Duodenal mucosa (tissue), 2 donors: ENCODE measurements around the gene SNED1.

Experiments used
- H3K27ac ChIP-seq: one replicate; pipeline ENCODE4 v1.7.0; 2013; ENCODE audit warnings: low read depth, low read length
- H3K27me3 ChIP-seq, 2 donors: one replicate each; pipeline ENCODE4 v1.7.0; 2013; ENCODE audit warnings: low read length in 2 of 2, control low read depth in 1 of 2; ENCODE audit not compliant: insufficient read depth in 2 of 2, control insufficient read depth in 1 of 2
- H3K36me3 ChIP-seq, 2 donors: one replicate each; pipeline ENCODE4 v1.7.0; 2013; ENCODE audit warnings: low read length in 2 of 2, control low read depth in 1 of 2; ENCODE audit not compliant: insufficient read depth in 2 of 2, control insufficient read depth in 1 of 2
- H3K4me1 ChIP-seq, 2 donors: one replicate each; pipeline ENCODE4 v1.7.0; 2013; ENCODE audit warnings: low read length in 2 of 2, control low read depth in 1 of 2; ENCODE audit not compliant: insufficient read depth in 2 of 2, control insufficient read depth in 1 of 2
- H3K4me3 ChIP-seq, 2 donors: one replicate each; pipeline ENCODE4 v1.7.0; 2013; ENCODE audit warnings: low read length in 2 of 2, low read depth in 1 of 2
- H3K9ac ChIP-seq, 2 donors: one replicate each; pipeline ENCODE4 v1.7.0; 2013; ENCODE audit warnings: low read length in 2 of 2, low read depth in 1 of 2
- H3K9me3 ChIP-seq, 2 donors: one replicate each; pipeline ENCODE4 v1.7.0; 2013; ENCODE audit warnings: low read length in 2 of 2, control low read depth in 1 of 2; ENCODE audit not compliant: control insufficient read depth in 1 of 2

SNED1 gene

GRCh38 chr2:241000831-241001321 is 2.5 kb downstream of the SNED1 start:
- H3K4me3 ChIP-seq = no peak overlapping the region
- no peak overlapping the region for H3K27ac ChIP-seq
- no peak overlapping the region for H3K9ac ChIP-seq

GRCh38 chr2:241001413-241002274 is 3.2 kb downstream of the SNED1 start:
- H3K27ac ChIP-seq = no peak overlapping the region
- H3K36me3 ChIP-seq = peaks cover 0 to 9% of the 10 kb centered on the region in 2 donors
- H3K27me3 ChIP-seq = no peaks in the 10 kb centered on the region
- peaks cover 0 to 12% of the 10 kb centered on the region in 2 donors for H3K4me1 ChIP-seq
- H3K4me3 ChIP-seq = no peak overlapping the region
- peaks cover 12 to 20% of the 10 kb centered on the region in 2 donors for H3K9me3 ChIP-seq
- H3K9ac ChIP-seq = no peak overlapping the region

More at GRCh38 chr2:241000831-241001321, 2.5 kb downstream of the SNED1 start:
- no peaks in the 10 kb centered on the region for H3K27me3 ChIP-seq
- H3K9me3 ChIP-seq = peaks cover 12 to 20% of the 10 kb centered on the region in 2 donors
- H3K4me1 ChIP-seq = peaks cover 0 to 12% of the 10 kb centered on the region in 2 donors
- H3K36me3 ChIP-seq = peaks cover 0 to 9% of the 10 kb centered on the region in 2 donors

- Histone ChIP-seq H3K36me3 (peaks cover 0 to 9% of the 10 kb centered on the region in 2 donors), H3K9ac (no peak overlapping the region), H3K4me3 (no peak overlapping the region), H3K4me1 (peaks cover 0 to 11% of the 10 kb centered on the region in 2 donors), H3K27ac (no peak overlapping the region), H3K27me3 (no peaks in the 10 kb centered on the region), H3K9me3 (peaks cover 12 to 20% of the 10 kb centered on the region in 2 donors)
Measured at GRCh38 chr2:241002275-241003046, 4.0 kb downstream of the SNED1 start.

- H3K27ac ChIP-seq = no peak overlapping the region
- H3K27me3 ChIP-seq = no peaks in the 10 kb centered on the region
- H3K4me3 ChIP-seq = no peak overlapping the region
- H3K36me3 ChIP-seq = peaks cover 0 to 9% of the 10 kb centered on the region in 2 donors
- H3K4me1 ChIP-seq = peaks cover 0 to 6% of the 10 kb centered on the region in 2 donors
- peaks cover 12 to 20% of the 10 kb centered on the region in 2 donors for H3K9me3 ChIP-seq
- H3K9ac ChIP-seq = no peak overlapping the region
Measured at GRCh38 chr2:241003047-241003360, 4.6 kb downstream of the SNED1 start.

GRCh38 chr2:241003369-241003768 is 5.0 kb downstream of the SNED1 start:
- no peak overlapping the region for H3K27ac ChIP-seq
- H3K36me3 ChIP-seq = peaks cover 0 to 9% of the 10 kb centered on the region in 2 donors
- no peaks in the 10 kb centered on the region for H3K27me3 ChIP-seq
- H3K4me3 ChIP-seq = no peak overlapping the region
- no peak overlapping the region for H3K9ac ChIP-seq
- peaks cover 12 to 20% of the 10 kb centered on the region in 2 donors for H3K9me3 ChIP-seq
- peaks cover 0 to 3% of the 10 kb centered on the region in 2 donors for H3K4me1 ChIP-seq

- Histone ChIP-seq H3K27ac (no peak overlapping the region), H3K9me3 (peaks cover 12 to 20% of the 10 kb centered on the region in 2 donors), H3K9ac (no peak overlapping the region), H3K27me3 (no peaks in the 10 kb centered on the region), H3K4me3 (no peak overlapping the region), H3K36me3 (peaks cover 0 to 9% of the 10 kb centered on the region in 2 donors), H3K4me1 (peaks cover 2 to 3% of the 10 kb centered on the region in 2 donors)
Measured at GRCh38 chr2:241003830-241004564, 5.6 kb downstream of the SNED1 start.

GRCh38 chr2:241005569-241005968 is 7.2 kb downstream of the SNED1 start:
- Histone ChIP-seq H3K27ac (no peak overlapping the region), H3K4me1 (peaks cover 15 to 17% of the 10 kb centered on the region in 2 donors), H3K4me3 (no peak overlapping the region), H3K9me3 (peaks cover 12 to 20% of the 10 kb centered on the region in 2 donors), H3K36me3 (peaks cover 0 to 9% of the 10 kb centered on the region in 2 donors), H3K27me3 (no peaks in the 10 kb centered on the region), H3K9ac (no peak overlapping the region)

GRCh38 chr2:241006412-241006811 is 8.0 kb downstream of the SNED1 start:
- no peak overlapping the region for H3K4me3 ChIP-seq
- H3K27me3 ChIP-seq = no peaks in the 10 kb centered on the region
- no peak overlapping the region for H3K9ac ChIP-seq
- H3K27ac ChIP-seq = no peak overlapping the region
- H3K36me3 ChIP-seq = peaks cover 0 to 9% of the 10 kb centered on the region in 2 donors
- H3K4me1 ChIP-seq = peaks cover 18% of the 10 kb centered on the region in 2 donors
- H3K9me3 ChIP-seq = peaks cover 12 to 20% of the 10 kb centered on the region in 2 donors

GRCh38 chr2:241007111-241007510 is 8.7 kb downstream of the SNED1 start:
- Histone ChIP-seq H3K27ac (no peak overlapping the region), H3K9ac (no peak overlapping the region), H3K4me3 (no peak overlapping the region), H3K27me3 (no peaks in the 10 kb centered on the region), H3K9me3 (peaks cover 12 to 20% of the 10 kb centered on the region in 2 donors), H3K36me3 (peaks cover 0 to 9% of the 10 kb centered on the region in 2 donors), H3K4me1 (peaks cover 18% of the 10 kb centered on the region in 2 donors)
